ENCODE results near the gene SLC35F2.

- TF ChIP-seq POLR2A (IDR thresholded peaks at IDR 0.05) (no peak), CTCF (IDR thresholded peaks at IDR 0.05) (no peak)
Measured at GRCh38 chr11:107819361-107820014, 39.1 kb downstream of the SLC35F2 start.

All from ovary (tissue), 3 donors.